ENCODE results near the gene MYL6. TPM values are rescaled to one million over a fixed set of nuclear protein-coding genes. Genes with fewer than 3 reads are reported as not detected.
A peak's percentile ranks its signal among the peaks of the same experiment; 100 is the strongest.
"Not testable (repeated sequence)": the region's sequence is repeated elsewhere in the genome, so short reads cannot be mapped to it uniquely, and the experiment has no call there.

The MYL6 gene
- polyA plus RNA-seq, 3 donors, result 1,303 to 4,064 (median 3,695) TPM

- H3K27ac ChIP-seq (ENCODE audit: low read depth, low read length), result no peak overlapping the region
- 13 to 17% (median 16%) methylated on average over 8 of the region's 8 CpGs for WGBS, 3 donors
Observed at GRCh38 chr12:56152756-56153677, 5.1 kb upstream of the MYL6 start.

GRCh38 chr12:56153678-56154065 is 4.5 kb upstream of the MYL6 start:
- no peak overlapping the region for H3K27ac ChIP-seq (ENCODE audit: low read depth, low read length)
- WGBS, 3 donors, result 83 to 88% (median 85%) methylated on average over 5 of the region's 5 CpGs

DNA sequence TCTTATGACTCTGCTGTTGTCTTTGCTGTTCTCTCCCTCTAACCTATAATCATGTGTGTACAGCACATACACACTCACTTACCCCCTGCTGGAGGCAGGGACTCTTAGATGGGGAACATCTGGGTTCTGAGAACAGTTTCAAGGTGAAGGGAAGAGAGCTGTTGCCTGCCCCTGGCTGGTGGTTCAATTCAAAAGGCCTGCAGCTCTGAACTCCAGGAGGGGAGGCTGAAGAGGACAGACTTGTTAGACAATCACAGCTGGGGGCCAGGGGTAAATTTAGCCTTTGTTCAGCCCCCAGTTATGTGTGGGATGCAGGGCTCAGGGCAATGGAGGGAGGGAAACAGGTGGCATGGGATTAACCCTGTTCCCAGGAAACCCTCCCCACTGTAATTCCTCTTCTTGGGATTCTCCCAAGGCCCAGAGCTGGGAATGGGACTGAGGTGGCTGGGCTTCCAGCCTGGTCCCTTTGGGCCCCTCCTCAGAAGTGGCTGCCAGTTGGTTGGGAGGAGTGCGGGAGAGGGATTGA is 3.9 kb upstream of the MYL6 start:
- no peak overlapping the region for H3K27ac ChIP-seq (ENCODE audit: low read depth, low read length)
- WGBS, 3 donors, result 81 to 100% (median 100%) methylated on average over 1 of the region's 1 CpG

- 88 to 94% (median 92%) methylated on average over 5 of the region's 5 CpGs for WGBS, 3 donors
- H3K27ac ChIP-seq (ENCODE audit: low read depth, low read length), result no peak overlapping the region
Observed at GRCh38 chr12:56154818-56155217, 3.3 kb upstream of the MYL6 start.

- WGBS, 3 donors, result 61 to 92% (median 90%) methylated on average over 11 of the region's 11 CpGs
- no peak overlapping the region for H3K27ac ChIP-seq (ENCODE audit: low read depth, low read length)
Observed at GRCh38 chr12:56155256-56155845, 2.8 kb upstream of the MYL6 start.

DNA sequence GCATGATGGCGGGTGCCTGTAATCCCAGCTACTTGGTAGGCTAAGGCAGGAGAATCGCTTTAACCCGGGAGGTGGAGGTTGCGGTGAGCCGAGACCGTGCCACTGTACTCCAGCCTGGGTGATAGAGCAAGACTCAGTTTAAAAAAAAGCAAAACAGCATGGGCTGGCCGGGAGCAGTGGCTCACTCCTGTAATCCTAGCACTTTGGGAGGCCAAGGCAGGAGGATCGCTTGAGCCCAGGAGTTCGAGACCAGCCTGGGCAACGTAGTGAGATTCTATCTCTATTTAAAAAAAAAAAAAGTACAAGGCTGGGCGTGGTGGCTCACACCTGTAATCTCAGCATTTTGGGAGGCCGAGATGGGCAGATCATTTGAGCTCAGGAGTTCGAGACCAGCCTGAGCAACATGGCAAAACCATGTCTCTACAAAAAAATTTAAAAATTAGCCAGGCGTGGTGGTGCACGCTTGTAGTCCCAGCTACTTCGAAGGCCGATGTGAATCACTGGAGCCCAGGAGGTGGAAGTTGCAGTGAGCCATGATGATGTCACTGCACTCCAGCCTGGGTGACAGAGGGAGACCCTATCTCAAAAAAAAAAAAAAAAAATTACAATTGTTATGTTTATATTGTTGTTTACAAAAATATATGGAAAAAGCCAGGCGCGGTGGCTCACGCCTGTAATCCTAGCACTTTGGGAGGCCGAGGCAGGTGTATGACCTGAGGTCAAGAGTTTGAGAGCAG is 1.5 kb upstream of the MYL6 start:
- WGBS, 3 donors, result 90 to 93% (median 91%) methylated on average over 21 of the region's 21 CpGs
- not testable (repeated sequence) for H3K27ac ChIP-seq (ENCODE audit: low read depth, low read length)

- WGBS, 3 donors, result 3 to 7% (median 4%) methylated on average over 45 of the region's 45 CpGs
Observed at GRCh38 chr12:56157201-56158028, 744 bp upstream of the MYL6 start.

DNA sequence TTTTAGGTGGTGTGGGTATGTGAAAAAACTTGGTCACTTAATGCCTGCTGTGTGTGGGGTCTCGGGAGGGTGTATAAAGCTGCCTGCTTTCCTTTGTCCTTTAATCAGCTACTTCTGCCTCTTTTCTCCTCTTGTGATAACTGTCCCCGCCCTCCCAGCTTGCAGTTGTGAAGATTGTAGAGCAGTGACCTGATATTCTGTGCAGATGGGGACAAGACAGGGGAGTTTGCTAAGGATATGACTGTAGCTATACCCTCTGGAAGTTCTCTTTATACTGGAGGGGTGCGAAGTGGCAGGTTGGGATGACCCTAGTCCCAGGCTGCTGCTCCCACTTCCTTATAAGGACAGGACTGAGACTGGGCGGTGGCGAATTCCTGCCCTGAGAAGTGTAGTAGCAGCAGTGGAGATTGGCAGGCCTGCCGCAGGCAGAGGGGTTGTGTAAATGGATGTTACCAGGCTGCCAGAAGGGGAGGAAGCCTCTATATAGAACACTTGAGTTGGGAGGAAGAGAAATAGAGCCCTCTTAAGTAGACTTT is 835 bp downstream of the MYL6 start:
- H3K27ac ChIP-seq (ENCODE audit: low read depth, low read length), result peak overlapping the region; percentile 80
- WGBS, 3 donors, result 0 to 1% (median 1%) methylated on average over 6 of the region's 6 CpGs

More at GRCh38 chr12:56157201-56158028, 744 bp upstream of the MYL6 start:
- H3K27ac ChIP-seq (ENCODE audit: low read depth, low read length), result peak overlapping the region; percentile 74

GRCh38 chr12:56159482-56160192 is 1.5 kb downstream of the MYL6 start:
- WGBS, 3 donors, result 19 to 24% (median 19%) methylated on average over 8 of the region's 8 CpGs
- H3K27ac ChIP-seq (ENCODE audit: low read depth, low read length), result no peak overlapping the region

DNA sequence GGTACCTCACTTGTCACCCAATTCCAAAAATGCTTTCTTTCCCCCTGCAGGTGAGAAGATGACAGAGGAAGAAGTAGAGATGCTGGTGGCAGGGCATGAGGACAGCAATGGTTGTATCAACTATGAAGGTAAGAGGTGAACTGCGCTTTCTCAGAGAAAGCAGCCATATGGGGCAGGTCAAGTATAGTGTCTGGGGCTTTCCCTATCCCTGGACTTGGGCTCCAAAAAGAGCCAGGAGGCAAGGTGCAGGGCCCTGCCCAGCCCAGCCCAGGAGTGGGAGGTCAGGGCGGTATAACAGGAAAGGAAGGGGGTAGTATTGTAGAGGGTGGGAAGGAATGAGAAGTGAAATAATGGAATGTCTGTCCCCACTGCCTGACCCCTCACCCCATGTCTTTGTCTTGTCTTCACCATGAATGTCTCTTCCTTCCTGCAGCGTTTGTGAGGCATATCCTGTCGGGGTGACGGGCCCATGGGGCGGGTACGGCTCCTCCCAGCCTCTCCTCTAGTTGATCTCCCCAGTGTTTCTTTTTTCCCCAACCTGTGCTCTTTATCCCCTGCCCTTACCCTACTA is 2.1 kb downstream of the MYL6 start:
- H3K27ac ChIP-seq (ENCODE audit: low read depth, low read length), result no peak overlapping the region
- 17 to 57% (median 26%) methylated on average over 7 of the region's 7 CpGs for WGBS, 3 donors

DNA sequence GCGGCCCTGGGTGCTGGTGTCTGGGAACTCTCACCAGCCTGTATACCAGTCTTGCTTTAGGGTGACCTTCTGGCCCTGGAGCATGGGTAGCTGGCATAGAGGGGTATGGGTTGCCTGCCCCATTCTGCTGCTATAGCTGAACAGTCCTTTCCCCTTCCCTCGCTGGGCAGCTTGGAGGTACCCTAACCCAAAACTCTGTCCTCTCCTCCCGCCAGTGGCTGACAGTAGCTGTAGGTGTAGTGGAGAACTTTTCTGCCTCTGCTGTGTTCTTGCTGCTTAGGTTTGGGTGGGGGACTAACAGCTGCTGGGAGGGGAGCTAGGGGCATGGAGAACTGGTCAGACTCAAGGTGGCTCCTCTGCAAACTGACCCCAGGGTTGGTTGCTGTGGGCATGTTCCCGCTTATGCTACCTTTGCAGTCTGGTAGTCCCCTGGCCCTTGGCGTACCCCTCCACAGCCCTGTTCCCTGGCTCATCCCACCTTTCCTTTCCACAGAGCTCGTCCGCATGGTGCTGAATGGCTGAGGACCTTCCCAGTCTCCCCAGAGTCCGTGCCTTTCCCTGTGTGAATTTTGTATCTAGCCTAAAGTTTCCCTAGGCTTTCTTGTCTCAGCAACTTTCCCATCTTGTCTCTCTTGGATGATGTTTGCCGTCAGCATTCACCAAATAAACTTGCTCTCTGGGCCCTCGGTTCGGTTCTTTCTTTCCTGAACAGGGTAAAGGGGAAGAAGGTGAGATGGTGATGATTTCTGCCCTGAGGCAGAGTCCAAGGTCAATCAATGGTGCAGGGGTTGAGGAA is 2.9 kb downstream of the MYL6 start:
- 69 to 72% (median 72%) methylated on average over 11 of the region's 11 CpGs for WGBS, 3 donors
- no peak overlapping the region for H3K27ac ChIP-seq (ENCODE audit: low read depth, low read length)

DNA sequence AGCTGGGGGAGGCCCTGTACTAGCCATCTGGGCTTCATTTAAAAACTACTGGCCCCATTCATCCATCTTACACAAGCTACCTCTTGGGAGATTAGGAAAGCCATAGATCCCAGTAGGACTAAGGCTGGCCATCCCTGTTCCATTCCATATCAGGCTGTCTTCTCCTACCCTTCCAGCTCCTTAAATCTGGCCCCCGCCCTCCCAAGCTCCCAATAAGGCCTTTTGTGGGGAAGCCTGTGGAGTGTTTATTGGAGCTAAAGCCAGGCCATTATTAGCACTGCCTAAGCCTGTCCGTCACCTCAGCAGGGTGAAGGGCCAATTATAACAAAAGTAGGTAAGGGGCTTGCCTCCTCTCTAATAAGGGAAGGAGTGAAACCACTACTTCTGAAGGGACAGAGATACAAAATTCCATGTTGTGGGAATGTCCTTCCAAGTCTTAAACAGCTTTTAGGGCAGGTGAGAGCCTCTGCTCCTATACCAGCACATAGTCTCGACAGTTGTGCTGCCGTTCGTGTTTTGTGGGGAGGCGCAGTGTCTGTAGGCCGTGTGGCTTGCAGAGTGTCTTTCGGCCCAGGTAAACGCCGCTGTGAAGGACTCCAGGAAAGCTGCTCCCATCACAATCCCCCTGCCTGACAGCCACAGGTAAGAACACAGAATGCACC is 3.7 kb downstream of the MYL6 start:
- 80% methylated on average over 10 of the region's 10 CpGs for WGBS, 3 donors
- no peak overlapping the region for H3K27ac ChIP-seq (ENCODE audit: low read depth, low read length)

DNA sequence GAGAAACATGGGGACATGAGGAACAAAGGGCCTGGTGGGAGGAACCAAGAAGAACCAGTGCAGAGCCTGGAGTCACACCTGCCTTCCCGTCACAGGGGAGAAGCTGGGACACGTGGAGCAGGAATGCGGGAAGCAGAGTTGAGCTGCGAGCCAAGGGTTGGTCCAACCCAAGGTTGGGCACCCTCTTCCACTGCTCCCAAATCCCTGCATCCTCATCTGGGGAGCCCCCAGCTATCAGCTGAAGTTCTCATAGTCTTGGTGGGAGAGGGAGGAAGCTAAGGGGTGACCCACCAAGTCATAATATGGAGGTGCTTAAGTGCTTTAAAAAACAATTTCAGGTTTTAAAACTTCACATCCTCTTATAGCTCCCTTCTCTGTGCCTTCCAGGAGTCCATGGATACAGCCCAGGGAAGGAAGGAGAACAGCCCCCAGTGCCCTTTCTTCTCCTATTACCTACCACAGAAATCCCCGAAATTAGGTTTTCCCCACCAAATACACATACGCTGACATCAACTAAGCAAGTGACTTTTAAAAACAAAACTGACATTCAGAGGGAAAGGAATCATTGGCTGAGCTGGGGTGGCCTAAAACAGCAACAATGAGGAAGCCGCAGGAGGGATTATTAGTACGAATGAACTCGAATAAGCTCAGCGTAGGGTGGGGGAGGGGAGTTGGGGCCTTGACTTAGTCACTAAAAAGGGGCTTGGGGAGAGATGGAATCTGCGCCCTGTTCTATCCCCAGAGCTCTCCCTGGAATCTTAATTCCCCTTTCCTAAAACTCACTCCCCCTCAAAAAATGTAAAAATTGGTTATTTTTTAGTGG is 4.5 kb downstream of the MYL6 start:
- H3K27ac ChIP-seq (ENCODE audit: low read depth, low read length), result no peak overlapping the region
- 65 to 71% (median 70%) methylated on average over 11 of the region's 11 CpGs for WGBS, 3 donors

DNA sequence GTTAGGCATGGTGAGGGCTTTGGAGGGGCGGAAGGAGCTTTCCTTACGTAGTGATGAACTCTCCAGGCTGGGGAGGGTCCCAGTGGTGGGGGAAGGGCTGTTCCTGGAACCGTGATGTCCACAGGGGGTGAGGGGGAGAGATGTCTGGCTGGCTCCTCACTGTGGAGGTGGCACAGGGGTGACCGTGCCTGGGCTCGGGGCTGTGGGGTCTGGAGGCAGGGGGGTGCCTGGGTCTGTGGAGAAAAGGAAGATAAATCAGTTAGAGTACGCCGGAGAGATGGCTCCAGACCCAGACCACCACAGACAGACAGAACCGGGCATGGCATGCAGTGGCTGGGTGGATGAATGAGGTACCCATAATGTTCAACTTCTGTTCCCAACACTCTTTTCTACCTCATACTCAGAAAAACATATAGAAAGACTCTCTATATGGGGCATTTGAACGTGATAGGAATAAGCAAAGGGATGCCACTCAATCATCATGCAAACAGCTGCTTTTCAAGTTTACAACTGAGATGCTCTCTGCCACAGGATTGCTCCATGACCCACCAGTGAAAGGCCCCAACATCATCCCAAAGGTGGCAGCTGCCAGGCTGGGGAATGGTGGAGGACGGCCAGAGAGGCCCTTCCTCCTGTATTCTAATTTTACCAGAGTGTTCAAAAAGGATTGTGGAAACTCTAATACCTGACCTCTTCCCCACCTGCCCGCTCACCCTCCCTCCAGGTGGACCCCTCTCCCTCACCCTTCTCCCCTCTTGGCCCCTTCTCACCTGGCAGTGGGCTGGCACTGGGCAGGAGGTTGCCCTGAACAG is 5.6 kb downstream of the MYL6 start:
- 71 to 84% (median 80%) methylated on average over 11 of the region's 11 CpGs for WGBS, 3 donors
- H3K27ac ChIP-seq (ENCODE audit: low read depth, low read length), result no peak overlapping the region
